ENCODE results near the gene C16orf92. TPM values are rescaled to one million over a fixed set of nuclear protein-coding genes. Genes with fewer than 3 reads are reported as not detected.

C16orf92 gene
- total RNA-seq, 1 experiment from 2014 or later, result not detected

- intact Hi-C loops (cut with micrococcal nuclease; ENCODE audit: unreplicated experiment), result no loop called here
- TF ChIP-seq POLR2AphosphoS5 (IDR thresholded peaks at IDR 0.05; ENCODE audit: low read depth, low read length), result no peak
- no peak for TF ChIP-seq SIN3A (IDR thresholded peaks at IDR 0.05; ENCODE audit: borderline replicate concordance, insufficient read depth, low read depth, low read length)
- TF ChIP-seq, protein P1, sequence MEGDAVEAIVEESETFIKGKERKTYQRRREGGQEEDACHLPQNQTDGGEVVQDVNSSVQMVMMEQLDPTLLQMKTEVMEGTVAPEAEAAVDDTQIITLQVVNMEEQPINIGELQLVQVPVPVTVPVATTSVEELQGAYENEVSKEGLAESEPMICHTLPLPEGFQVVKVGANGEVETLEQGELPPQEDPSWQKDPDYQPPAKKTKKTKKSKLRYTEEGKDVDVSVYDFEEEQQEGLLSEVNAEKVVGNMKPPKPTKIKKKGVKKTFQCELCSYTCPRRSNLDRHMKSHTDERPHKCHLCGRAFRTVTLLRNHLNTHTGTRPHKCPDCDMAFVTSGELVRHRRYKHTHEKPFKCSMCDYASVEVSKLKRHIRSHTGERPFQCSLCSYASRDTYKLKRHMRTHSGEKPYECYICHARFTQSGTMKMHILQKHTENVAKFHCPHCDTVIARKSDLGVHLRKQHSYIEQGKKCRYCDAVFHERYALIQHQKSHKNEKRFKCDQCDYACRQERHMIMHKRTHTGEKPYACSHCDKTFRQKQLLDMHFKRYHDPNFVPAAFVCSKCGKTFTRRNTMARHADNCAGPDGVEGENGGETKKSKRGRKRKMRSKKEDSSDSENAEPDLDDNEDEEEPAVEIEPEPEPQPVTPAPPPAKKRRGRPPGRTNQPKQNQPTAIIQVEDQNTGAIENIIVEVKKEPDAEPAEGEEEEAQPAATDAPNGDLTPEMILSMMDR (IDR thresholded peaks at IDR 0.05), result no peak
- TF ChIP-seq TCF7L2 (IDR thresholded peaks at IDR 0.05; ENCODE audit: low read depth, low read length), result no peak
- TF ChIP-seq, protein P2, sequence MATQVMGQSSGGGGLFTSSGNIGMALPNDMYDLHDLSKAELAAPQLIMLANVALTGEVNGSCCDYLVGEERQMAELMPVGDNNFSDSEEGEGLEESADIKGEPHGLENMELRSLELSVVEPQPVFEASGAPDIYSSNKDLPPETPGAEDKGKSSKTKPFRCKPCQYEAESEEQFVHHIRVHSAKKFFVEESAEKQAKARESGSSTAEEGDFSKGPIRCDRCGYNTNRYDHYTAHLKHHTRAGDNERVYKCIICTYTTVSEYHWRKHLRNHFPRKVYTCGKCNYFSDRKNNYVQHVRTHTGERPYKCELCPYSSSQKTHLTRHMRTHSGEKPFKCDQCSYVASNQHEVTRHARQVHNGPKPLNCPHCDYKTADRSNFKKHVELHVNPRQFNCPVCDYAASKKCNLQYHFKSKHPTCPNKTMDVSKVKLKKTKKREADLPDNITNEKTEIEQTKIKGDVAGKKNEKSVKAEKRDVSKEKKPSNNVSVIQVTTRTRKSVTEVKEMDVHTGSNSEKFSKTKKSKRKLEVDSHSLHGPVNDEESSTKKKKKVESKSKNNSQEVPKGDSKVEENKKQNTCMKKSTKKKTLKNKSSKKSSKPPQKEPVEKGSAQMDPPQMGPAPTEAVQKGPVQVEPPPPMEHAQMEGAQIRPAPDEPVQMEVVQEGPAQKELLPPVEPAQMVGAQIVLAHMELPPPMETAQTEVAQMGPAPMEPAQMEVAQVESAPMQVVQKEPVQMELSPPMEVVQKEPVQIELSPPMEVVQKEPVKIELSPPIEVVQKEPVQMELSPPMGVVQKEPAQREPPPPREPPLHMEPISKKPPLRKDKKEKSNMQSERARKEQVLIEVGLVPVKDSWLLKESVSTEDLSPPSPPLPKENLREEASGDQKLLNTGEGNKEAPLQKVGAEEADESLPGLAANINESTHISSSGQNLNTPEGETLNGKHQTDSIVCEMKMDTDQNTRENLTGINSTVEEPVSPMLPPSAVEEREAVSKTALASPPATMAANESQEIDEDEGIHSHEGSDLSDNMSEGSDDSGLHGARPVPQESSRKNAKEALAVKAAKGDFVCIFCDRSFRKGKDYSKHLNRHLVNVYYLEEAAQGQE (IDR thresholded peaks at IDR 0.05; ENCODE audit: insufficient read depth in 1 of 2, low read depth in 2 of 2, low read length in 1 of 2), result no peak
- in situ Hi-C loops (cut with HindIII; ENCODE audit: low pct_unique_long_range_greater_than_20kb, low sequenced_read_pairs), result no loop called here
Measured at GRCh38 chr16:30049871-30050270, 26.9 kb downstream of the C16orf92 start.

GRCh38 chr16:30051518-30051917 is 28.5 kb downstream of the C16orf92 start:
- ATAC-seq (no peak), DNase-seq (ENCODE audit: low read depth, low spot score) (no peak)
- no peak for TF ChIP-seq TCF7L2 (IDR thresholded peaks at IDR 0.05; ENCODE audit: low read depth, low read length)
- no peak for TF ChIP-seq SIN3A (IDR thresholded peaks at IDR 0.05; ENCODE audit: borderline replicate concordance, insufficient read depth, low read depth, low read length)
- TF ChIP-seq POLR2AphosphoS5 (IDR thresholded peaks at IDR 0.05; ENCODE audit: low read depth, low read length), result no peak
- TF ChIP-seq, protein P1 (IDR thresholded peaks at IDR 0.05), result no peak
- no TSS peak for BruUV-seq (replicated peaks)
- in situ Hi-C loops (cut with HindIII; ENCODE audit: low pct_unique_long_range_greater_than_20kb, low sequenced_read_pairs) (no loop called here), intact Hi-C loops (cut with micrococcal nuclease; ENCODE audit: unreplicated experiment) (no loop called here)
- Histone ChIP-seq H3K4me3 (ENCODE audit: low read depth in 2 of 2, low read length in 2 of 2) (no peak overlapping the region), H3K4me1 (ENCODE audit: control insufficient read depth, insufficient read depth, low read length) (peaks cover 19% of the 10 kb centered on the region), H3K36me3 (ENCODE audit: control insufficient read depth, insufficient read depth, low read length) (no peaks in the 10 kb centered on the region; the same call in 1 of the 2 replicates), H3K27ac (ENCODE audit: low read length) (peak overlapping the region; percentile 68), H3K9me3 (ENCODE audit: control insufficient read depth, insufficient read depth, low read depth, low read length) (no peaks in the 10 kb centered on the region), H3K27me3 (ENCODE audit: control insufficient read depth, insufficient read depth, low read length) (no peaks in the 10 kb centered on the region)
- ChIA-PET CTCF (no interaction called here), POLR2A (no interaction called here)

More at GRCh38 chr16:30049871-30050270, 26.9 kb downstream of the C16orf92 start:
- DNase-seq (ENCODE audit: low read depth, low spot score) (no peak), ATAC-seq (no peak)
- Histone ChIP-seq H3K27me3 (ENCODE audit: control insufficient read depth, insufficient read depth, low read length) (no peaks in the 10 kb centered on the region), H3K36me3 (ENCODE audit: control insufficient read depth, insufficient read depth, low read length) (no peaks in the 10 kb centered on the region; the same call in 1 of the 2 replicates), H3K9me3 (ENCODE audit: control insufficient read depth, insufficient read depth, low read depth, low read length) (no peaks in the 10 kb centered on the region), H3K27ac (ENCODE audit: low read length) (no peak overlapping the region), H3K4me3 (ENCODE audit: low read depth in 2 of 2, low read length in 2 of 2) (no peak overlapping the region), H3K4me1 (ENCODE audit: control insufficient read depth, insufficient read depth, low read length) (peaks cover 13% of the 10 kb centered on the region)
- POLR2A ChIA-PET, result no interaction called here
- CTCF ChIA-PET, result no interaction called here
- no TSS peak for BruUV-seq (replicated peaks)
